GM18858 (cell line): ENCODE results near the gene OR4C5.
"Not testable (repeated sequence)": the region's sequence is repeated elsewhere in the genome, so short reads cannot be mapped to it uniquely, and the experiment has no call there.

ENCODE experiments used
- ATAC-seq: cut with Tn5 transposase; IDR thresholded peaks from one replicate; pipeline ENCODE4 v1.9.1; 2021; ENCODE audit not compliant: unreplicated experiment

Gene OR4C5

DNA sequence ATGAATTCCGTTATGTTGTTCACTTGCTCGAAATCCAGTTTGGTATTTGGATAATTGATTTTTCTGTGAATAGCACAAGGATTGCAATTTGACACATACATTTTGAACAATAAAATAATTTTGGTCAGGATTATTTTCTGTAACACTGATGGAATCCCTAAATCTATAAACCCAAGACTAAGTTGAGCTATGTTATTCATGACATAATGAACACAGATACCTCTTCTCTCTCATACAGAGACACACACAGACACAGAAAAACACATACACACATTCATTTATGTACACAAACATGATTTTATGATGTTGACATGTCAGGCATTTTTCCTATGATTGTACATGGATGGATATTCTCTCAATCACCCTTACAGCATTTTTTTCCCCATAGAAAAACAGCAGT, at the start of gene OR4C5:
OR4C5 (minus strand) TSS at position 101 of the 400 bp plus-strand sequence; CDS start at position 101, 0 bp downstream.
- no peak for ATAC-seq

GRCh38 chr11:48384670-48385069, 18.4 kb upstream of the OR4C5 start:
- ATAC-seq, result no peak

DNA sequence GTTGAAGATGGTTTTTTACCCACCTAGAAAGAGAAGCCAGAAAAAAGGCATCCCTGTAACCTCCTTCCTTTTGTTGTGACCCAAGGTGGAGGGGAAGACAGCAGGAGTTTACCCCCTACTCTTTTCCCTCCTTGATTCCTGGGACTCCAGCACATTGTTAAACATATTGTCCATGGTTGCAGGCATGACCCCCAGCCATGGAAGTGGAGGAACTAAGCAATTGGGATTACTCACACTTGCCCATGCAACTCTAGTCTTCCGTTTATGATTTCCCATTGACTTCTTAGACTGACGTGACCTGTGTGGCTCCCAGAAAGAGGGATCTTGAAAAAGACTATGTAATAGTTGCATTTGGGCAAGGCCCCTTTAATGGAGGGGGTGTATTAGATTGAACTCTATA, 17.9 kb upstream of the OR4C5 start:
- not testable (repeated sequence) for ATAC-seq

GRCh38 chr11:48361289-48361688, 5.0 kb downstream of the OR4C5 start:
- not testable (repeated sequence) for ATAC-seq

DNA sequence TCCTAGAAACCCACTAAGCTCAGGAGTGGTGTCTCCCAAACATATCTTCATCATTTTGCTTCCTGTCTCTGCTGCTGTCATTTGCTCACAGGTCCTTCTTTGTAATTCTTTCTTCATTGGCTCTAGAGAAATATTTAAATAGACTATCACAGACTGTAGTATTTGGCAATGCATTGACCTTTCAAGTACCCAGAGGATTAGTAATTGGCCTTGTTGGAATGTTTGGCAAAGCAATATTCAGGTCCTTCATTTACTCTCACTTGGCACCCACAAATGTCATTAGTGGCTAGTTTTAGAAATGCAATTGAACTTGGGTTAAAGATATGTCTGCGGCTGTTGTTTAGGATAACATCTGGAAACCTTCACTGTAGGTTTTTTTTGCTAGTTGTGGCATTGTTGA, 11.6 kb downstream of the OR4C5 start:
- ATAC-seq, result no peak

DNA sequence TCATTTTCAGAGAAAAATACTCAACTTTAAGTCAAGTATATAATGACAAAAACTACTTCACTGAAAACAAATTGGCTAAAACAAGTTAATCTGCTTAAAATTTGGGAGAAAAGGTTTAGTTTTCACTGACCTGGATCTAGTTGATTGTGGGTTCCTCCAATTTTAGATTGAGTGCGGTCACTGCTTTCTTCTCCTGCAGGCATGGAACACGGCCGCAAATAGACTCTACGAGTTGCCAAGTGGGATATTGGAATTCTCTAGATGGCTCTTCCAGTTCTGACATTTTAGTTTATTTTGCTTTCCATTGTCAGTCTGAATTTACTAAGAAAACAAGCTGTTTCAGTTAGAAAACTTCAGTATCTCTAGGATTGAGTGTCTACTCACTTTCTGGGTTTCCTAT, 12.3 kb downstream of the OR4C5 start:
- no peak for ATAC-seq

GRCh38 chr11:48346286-48346685, 20.0 kb downstream of the OR4C5 start:
- not testable (repeated sequence) for ATAC-seq

- ATAC-seq, result not testable (repeated sequence)
Measured at GRCh38 chr11:48342505-48342904, 23.8 kb downstream of the OR4C5 start.

DNA sequence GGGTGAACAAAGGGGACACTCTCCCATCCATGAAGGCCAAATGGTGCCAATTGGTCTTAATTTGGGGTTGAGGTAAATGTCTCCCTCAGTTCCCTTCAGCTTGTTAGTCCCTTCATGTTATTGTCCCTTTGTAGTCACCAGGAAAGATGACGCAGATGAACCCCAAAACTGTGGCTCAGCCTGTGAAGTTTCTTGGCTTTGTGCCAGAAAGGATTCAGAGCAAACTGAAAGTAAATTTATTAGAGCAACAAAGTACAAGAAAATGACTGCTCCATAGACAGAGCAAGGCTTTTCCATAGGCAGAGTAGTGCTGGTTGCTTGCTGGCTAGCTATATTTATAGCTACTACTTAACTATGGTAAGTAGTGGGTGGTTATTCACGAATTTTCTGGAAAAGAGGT, 24.8 kb downstream of the OR4C5 start:
- no peak for ATAC-seq

DNA sequence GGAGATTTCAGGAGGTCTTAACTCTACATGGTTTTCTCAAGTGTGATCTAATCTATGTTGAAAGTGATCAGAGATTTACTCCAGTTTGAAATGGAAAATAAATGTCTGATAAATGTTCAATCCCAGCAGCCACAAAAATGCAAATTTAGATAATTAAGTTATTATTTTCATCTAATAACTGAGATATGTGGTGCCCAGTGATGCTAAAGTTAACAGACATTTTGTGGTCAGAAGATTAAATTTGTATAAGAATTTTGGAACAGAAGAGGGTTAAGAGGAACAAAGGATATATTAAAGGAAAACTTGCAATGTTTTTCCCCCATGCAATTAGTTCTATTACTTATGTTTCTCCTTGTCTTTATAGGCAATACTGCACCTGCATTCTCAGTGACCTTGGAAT, 41.6 kb downstream of the OR4C5 start, which contains the start of gene OR4C3:
OR4C3 (plus strand) TSS at position 301 of the 400 bp plus-strand sequence. CDS start 102 bp downstream, outside the sequence.
- not testable (repeated sequence) for ATAC-seq

DNA sequence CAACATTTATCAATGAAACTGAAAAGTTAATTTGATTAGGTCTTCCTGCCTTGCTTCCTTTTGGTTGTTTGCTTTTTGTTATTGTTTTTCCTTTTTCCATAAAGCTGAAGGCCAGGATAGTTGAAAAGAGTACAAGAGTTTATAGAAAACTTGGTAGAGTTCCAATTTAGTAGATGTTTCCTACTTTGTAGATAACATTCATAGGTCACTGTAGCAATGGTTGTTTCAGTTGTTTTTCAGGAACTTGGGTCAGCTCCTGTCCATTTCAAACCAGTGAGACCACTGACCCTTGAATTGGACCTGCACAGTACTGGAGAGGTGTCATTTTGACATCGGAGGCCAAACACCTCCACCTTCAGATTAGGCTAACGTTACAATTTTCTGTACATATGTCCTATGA, 46.5 kb downstream of the OR4C5 start:
- ATAC-seq, result not testable (repeated sequence)
